Hepatocyte (in vitro differentiated cells): ENCODE results near the gene DNM3. TPM values are rescaled to one million over a fixed set of nuclear protein-coding genes. Genes with fewer than 3 reads are reported as not detected.

Source experiments
- DNase-seq: peaks from one replicate; pipeline ENCODE4 v3.0.0-alpha.2; 2016; ENCODE audit warnings: low spot score
- H2AFZ ChIP-seq: fragments of 200-600 bp; sonication (generic); 2 replicates; pipeline ENCODE4 v1.6.0; 2016; ENCODE audit warnings: antibody characterized with exemption, mild to moderate bottlenecking
- H3K27ac ChIP-seq: fragments of 200-600 bp; sonication (generic); 2 replicates; pipeline ENCODE4 v1.5.1; 2016; ENCODE audit warnings: mild to moderate bottlenecking
- H3K27me3 ChIP-seq: fragments of 200-600 bp; sonication (generic); 2 replicates; pipeline ENCODE4 v1.6.1; 2016
- H3K36me3 ChIP-seq: fragments of 200-600 bp; sonication (generic); replicated peaks from 2 replicates; pipeline ENCODE4 v1.5.1; 2016; ENCODE audit warnings: low read depth; ENCODE audit not compliant: insufficient read depth
- H3K4me1 ChIP-seq: fragments of 200-600 bp; sonication (generic); 2 replicates; pipeline ENCODE4 v1.5.1; 2016; ENCODE audit warnings: mild to moderate bottlenecking, moderate library complexity; ENCODE audit not compliant: insufficient read depth
- H3K4me2 ChIP-seq: fragments of 200-600 bp; sonication (generic); 2 replicates; pipeline ENCODE4 v1.6.0; 2016
- H3K4me3 ChIP-seq: fragments of 200-600 bp; sonication (generic); 2 replicates; pipeline ENCODE4 v1.5.1; 2016; ENCODE audit warnings: mild to moderate bottlenecking
- H3K79me2 ChIP-seq: fragments of 200-600 bp; sonication (generic); 2 replicates; pipeline ENCODE4 v1.6.0; 2017; ENCODE audit warnings: mild to moderate bottlenecking
- H3K9me2 ChIP-seq: fragments of 200-600 bp; sonication (generic); replicated peaks from 2 replicates; pipeline ENCODE4 v1.6.0; 2017; ENCODE audit warnings: mild to moderate bottlenecking; ENCODE audit not compliant: insufficient read depth
- H3K9me3 ChIP-seq: fragments of 200-600 bp; sonication (generic); 2 replicates; pipeline ENCODE4 v1.5.1; 2016; ENCODE audit warnings: low read depth, mild to moderate bottlenecking
- H4K20me1 ChIP-seq: fragments of 200-600 bp; sonication (generic); 2 replicates; pipeline ENCODE4 v1.6.0; 2016; ENCODE audit warnings: mild to moderate bottlenecking; ENCODE audit not compliant: insufficient read depth, poor library complexity, severe bottlenecking
- EZH2 ChIP-seq: fragments of 200-600 bp; sonication (generic); IDR thresholded peaks from 2 replicates; pipeline ENCODE4 v1.6.1; 2016; ENCODE audit warnings: antibody characterized with exemption, mild to moderate bottlenecking, borderline replicate concordance
- EZH2phosphoT487 ChIP-seq: fragments of 200-600 bp; sonication (generic); IDR thresholded peaks from one replicate; pipeline ENCODE4 v1.6.1; 2018; ENCODE audit warnings: antibody characterized with exemption, mild to moderate bottlenecking, low read depth, moderate library complexity; ENCODE audit not compliant: unreplicated experiment, severe bottlenecking
- WGBS: methylation state at CpG from one replicate; pipeline ENCODE4 v1.1.6; 2016; ENCODE audit warnings: low lambda C conversion rate; ENCODE audit errors: missing lambda C conversion rate; 5-methylcytosine and 5-hydroxymethylcytosine counted together
- polyA plus RNA-seq: library from polyadenylated mRNA; unstranded; fragments of >200 nt; fragmentation: Nextera tagmentation; extraction: Ambion mirVana; gene quantifications from 2 replicates; pipeline ENCODE4 v1.2.1, GENCODE V29; 2016
- total RNA-seq: library from RNA; depleted of rRNA; stranded (reverse); fragments of >200 nt; gene quantifications from 2 replicates; pipeline ENCODE4 v1.2.3, GENCODE V29; 2014
- TF ChIP-seq, protein P1 (sequence below): fragments of 200-600 bp; sonication (generic); IDR thresholded peaks from 2 replicates; pipeline ENCODE4 v1.5.1; 2016; ENCODE audit warnings: antibody characterized with exemption, mild to moderate bottlenecking; ENCODE audit not compliant: poor library complexity

The DNM3 gene
- total and polyA plus RNA-seq, 2 experiments from 2014 or later: 1.5 TPM; not detected in 1

DNA sequence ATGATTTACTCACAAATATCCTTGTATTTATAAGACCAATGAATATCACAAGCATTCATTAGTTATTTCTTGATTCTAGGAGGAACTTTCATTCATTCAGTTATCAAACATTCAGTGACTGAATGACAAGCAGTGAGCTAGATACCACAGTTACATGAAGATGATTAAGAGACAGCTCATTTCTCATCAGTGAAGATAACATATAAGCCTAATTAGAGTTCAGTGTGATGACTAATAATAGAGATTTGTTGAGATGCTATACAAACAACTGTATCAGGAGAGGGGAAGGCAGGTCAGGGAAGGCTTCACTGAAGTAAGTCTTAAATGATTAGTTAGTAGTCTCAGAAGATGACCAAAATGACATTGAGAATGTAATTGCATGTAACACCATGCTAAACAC lies 564.6 kb downstream of the DNM3 start:
- Histone ChIP-seq H3K4me2 (no peak overlapping the region), H3K4me3 (no peak overlapping the region), H4K20me1 (no peaks in the 10 kb centered on the region), H3K4me1 (peaks cover 4% of the 10 kb centered on the region), H3K9me2 (no peaks in the 10 kb centered on the region), H3K9me3 (no peaks in the 10 kb centered on the region), H3K79me2 (no peaks in the 10 kb centered on the region), H3K27ac (no peak overlapping the region), H3K27me3 (no peaks in the 10 kb centered on the region), H3K36me3 (no peaks in the 10 kb centered on the region), H2AFZ (no peak overlapping the region)
- TF ChIP-seq, protein P1, sequence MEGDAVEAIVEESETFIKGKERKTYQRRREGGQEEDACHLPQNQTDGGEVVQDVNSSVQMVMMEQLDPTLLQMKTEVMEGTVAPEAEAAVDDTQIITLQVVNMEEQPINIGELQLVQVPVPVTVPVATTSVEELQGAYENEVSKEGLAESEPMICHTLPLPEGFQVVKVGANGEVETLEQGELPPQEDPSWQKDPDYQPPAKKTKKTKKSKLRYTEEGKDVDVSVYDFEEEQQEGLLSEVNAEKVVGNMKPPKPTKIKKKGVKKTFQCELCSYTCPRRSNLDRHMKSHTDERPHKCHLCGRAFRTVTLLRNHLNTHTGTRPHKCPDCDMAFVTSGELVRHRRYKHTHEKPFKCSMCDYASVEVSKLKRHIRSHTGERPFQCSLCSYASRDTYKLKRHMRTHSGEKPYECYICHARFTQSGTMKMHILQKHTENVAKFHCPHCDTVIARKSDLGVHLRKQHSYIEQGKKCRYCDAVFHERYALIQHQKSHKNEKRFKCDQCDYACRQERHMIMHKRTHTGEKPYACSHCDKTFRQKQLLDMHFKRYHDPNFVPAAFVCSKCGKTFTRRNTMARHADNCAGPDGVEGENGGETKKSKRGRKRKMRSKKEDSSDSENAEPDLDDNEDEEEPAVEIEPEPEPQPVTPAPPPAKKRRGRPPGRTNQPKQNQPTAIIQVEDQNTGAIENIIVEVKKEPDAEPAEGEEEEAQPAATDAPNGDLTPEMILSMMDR: no peak
- TF ChIP-seq EZH2: no peak
- no peak for TF ChIP-seq EZH2phosphoT487
- DNase-seq: no peak

DNA sequence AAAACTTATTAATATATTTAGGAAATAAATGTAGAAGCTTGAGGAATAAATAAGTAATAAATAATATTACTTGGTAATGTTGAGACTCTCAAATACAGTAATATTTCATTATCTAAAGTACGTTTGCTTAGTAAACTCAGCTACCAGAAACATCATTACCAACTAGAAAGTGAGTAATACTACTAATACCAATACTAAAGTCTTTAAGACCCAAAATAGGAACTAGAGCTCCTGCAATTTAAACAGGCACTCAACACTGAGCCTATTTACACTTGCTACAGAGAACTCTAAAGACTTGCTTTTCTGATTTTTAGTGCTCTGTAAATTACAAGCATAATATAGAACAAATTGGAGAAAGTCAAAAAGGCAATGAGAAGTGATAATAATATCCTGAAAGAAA lies 565.7 kb downstream of the DNM3 start:
- 83% methylated on average over 1 of the region's 1 CpG for WGBS
- Histone ChIP-seq H3K36me3 (no peaks in the 10 kb centered on the region), H3K4me1 (no peaks in the 10 kb centered on the region), H2AFZ (no peak overlapping the region), H3K4me2 (no peak overlapping the region), H3K9me2 (no peaks in the 10 kb centered on the region), H3K27ac (no peak overlapping the region), H3K79me2 (no peaks in the 10 kb centered on the region), H3K9me3 (no peaks in the 10 kb centered on the region), H3K27me3 (no peaks in the 10 kb centered on the region), H3K4me3 (no peak overlapping the region), H4K20me1 (no peaks in the 10 kb centered on the region)
- TF ChIP-seq EZH2 (no peak), EZH2phosphoT487 (no peak)
- TF ChIP-seq, protein P1: no peak
- no peak for DNase-seq

DNA sequence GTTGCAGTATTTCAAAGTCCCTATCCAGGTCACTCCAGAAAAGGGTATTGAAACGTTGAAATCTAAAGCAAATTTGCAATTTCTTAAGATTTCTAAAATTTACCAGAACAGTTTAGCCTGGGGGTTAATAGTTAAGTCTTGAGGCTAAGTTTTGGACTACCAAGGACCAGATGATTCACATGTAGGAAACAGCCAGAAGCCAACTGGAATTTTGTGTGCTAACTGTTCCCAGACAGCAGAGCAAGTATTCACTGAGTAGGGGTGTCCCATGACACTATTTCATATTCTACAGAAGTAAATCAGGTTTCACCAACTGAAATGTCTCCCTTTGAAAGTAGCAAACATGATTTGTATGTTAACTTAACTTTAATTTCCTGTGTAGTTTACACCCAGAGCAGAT lies 567.7 kb downstream of the DNM3 start:
- Histone ChIP-seq H3K4me3 (no peak overlapping the region), H3K4me1 (no peaks in the 10 kb centered on the region), H3K4me2 (no peak overlapping the region), H3K27ac (no peak overlapping the region), H3K27me3 (no peaks in the 10 kb centered on the region), H2AFZ (no peak overlapping the region), H3K36me3 (no peaks in the 10 kb centered on the region), H3K79me2 (no peaks in the 10 kb centered on the region), H3K9me3 (no peaks in the 10 kb centered on the region), H4K20me1 (no peaks in the 10 kb centered on the region), H3K9me2 (no peaks in the 10 kb centered on the region)
- TF ChIP-seq EZH2phosphoT487 (no peak), EZH2 (no peak)
- TF ChIP-seq, protein P1: no peak
- 93% methylated on average over 1 of the region's 1 CpG for WGBS
- DNase-seq: no peak

DNA sequence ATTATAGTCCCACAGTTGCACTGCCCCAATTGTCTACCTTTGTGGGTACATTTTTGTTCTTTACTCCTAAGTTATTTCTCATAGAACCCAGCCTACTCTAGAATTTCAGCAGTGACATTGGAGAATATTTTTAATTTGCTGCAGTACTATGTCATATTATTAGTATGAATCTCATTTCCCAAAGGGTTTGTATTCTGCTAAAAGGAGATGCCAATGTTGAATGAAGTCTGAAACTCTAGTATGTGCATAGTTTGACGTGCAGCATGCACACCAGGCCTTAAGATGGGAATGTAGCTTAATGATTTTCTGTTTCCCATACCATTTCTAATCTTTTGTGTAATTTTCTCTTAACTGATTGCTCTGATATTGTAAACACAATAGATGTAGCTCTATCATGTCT lies 568.7 kb downstream of the DNM3 start:
- Histone ChIP-seq H3K4me2 (no peak overlapping the region), H3K4me1 (no peaks in the 10 kb centered on the region), H3K36me3 (no peaks in the 10 kb centered on the region), H3K9me2 (no peaks in the 10 kb centered on the region), H2AFZ (no peak overlapping the region), H3K27ac (no peak overlapping the region), H3K9me3 (no peaks in the 10 kb centered on the region), H3K27me3 (no peaks in the 10 kb centered on the region), H3K79me2 (no peaks in the 10 kb centered on the region), H4K20me1 (no peaks in the 10 kb centered on the region), H3K4me3 (no peak overlapping the region)
- no peak for TF ChIP-seq EZH2phosphoT487
- TF ChIP-seq, protein P1: no peak
- no peak for DNase-seq
- WGBS: 90% methylated on average over 1 of the region's 1 CpG
